Skeletal muscle satellite cell (primary cell): ENCODE data around the gene RAB3IL1.
"Not testable (repeated sequence)": the region's sequence is repeated elsewhere in the genome, so short reads cannot be mapped to it uniquely, and the experiment has no call there.

ENCODE experiments used
- H3K27me3 ChIP-seq: 2 replicates; pipeline ENCODE4 v1.7.0; 2013; ENCODE audit warnings: low read length; ENCODE audit not compliant: control insufficient read depth, insufficient read depth
- H3K36me3 ChIP-seq: 2 replicates; pipeline ENCODE4 v1.7.0; 2013; ENCODE audit warnings: mild to moderate bottlenecking, control low read depth, low read length; ENCODE audit not compliant: insufficient read depth
- H3K4me1 ChIP-seq: 2 replicates; pipeline ENCODE4 v1.7.0; 2013; ENCODE audit warnings: low read length; ENCODE audit not compliant: control insufficient read depth, insufficient read depth
- H3K4me2 ChIP-seq: 2 replicates; pipeline ENCODE4 v1.7.0; 2013; ENCODE audit warnings: mild to moderate bottlenecking, low read length
- H3K4me3 ChIP-seq: 2 replicates; pipeline ENCODE4 v1.7.0; 2013; ENCODE audit warnings: low read length
- H3K9ac ChIP-seq: 2 replicates; pipeline ENCODE4 v1.7.0; 2013; ENCODE audit warnings: mild to moderate bottlenecking, low read depth, low read length, moderate library complexity
- H3K9me3 ChIP-seq: replicated peaks from 2 replicates; pipeline ENCODE4 v1.7.0; 2013; ENCODE audit warnings: mild to moderate bottlenecking, control low read depth, low read length

Gene RAB3IL1

DNA sequence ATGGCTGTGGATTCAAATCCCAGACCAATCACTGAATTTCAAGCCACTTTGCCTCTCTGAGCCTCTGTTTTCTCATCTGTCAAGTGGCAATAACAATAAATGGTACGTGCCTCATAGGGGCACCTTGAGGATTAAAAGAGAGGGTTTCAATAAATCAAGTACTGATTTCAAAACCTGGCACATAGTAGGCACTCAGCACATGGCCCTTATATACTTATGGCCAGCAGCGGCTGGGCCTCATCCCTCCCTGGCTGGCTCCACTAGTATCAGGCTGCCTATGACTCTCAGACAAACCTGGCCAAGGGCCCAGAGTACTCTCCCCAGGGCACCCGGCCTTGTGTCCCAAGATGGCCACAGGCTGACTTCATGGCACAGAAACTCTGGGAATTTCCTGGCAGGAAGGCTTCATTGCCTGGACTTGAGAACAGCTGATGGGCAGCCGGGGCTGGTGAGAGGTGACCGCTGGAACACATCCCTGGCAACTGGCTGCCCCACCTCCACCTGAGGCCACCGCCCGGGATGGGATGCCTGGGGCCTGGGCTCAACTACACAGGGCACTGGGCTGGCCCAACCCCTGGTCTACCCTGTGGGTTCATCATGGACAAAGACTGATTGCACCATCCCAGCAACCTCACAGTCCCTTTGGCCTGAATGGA, 29.4 kb downstream of the RAB3IL1 start:
- H3K4me3 ChIP-seq = peak overlapping the region; percentile 60
- H3K4me2 ChIP-seq = peak overlapping the region; percentile 71

DNA sequence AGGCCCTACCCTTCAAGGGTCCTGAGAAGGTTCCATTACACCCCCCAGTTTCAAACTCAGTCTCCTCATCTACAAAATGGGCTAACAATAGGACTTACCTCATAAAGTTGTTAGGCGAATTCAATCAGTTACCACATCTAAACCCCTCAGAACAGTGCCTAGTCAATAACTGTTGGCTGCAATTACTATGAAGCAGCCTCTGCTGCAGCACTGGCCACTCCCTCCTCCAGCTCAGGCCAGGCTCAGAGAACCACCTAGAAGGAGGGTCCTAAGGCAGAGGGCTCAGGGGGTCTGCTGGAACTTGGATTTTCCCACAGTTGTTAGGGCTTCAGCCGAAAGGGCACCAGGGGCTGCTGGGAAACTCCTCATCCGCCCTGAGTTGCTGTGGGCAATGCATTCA, 30.7 kb downstream of the RAB3IL1 start:
- Histone ChIP-seq H3K9ac (no peak overlapping the region), H3K36me3 (peaks cover 27% of the 10 kb centered on the region), H3K27me3 (no peaks in the 10 kb centered on the region), H3K4me2 (no peak overlapping the region), H3K9me3 (peaks cover 5% of the 10 kb centered on the region), H3K4me3 (no peak overlapping the region), H3K4me1 (peaks cover 44% of the 10 kb centered on the region)

More for the DNA sequence above, 29.4 kb downstream of the RAB3IL1 start:
- peaks cover 5% of the 10 kb centered on the region for H3K9me3 ChIP-seq
- no peaks in the 10 kb centered on the region for H3K27me3 ChIP-seq
- peaks cover 33% of the 10 kb centered on the region for H3K4me1 ChIP-seq
- peak overlapping the region; percentile 49 for H3K9ac ChIP-seq
- peaks cover 26% of the 10 kb centered on the region for H3K36me3 ChIP-seq

DNA sequence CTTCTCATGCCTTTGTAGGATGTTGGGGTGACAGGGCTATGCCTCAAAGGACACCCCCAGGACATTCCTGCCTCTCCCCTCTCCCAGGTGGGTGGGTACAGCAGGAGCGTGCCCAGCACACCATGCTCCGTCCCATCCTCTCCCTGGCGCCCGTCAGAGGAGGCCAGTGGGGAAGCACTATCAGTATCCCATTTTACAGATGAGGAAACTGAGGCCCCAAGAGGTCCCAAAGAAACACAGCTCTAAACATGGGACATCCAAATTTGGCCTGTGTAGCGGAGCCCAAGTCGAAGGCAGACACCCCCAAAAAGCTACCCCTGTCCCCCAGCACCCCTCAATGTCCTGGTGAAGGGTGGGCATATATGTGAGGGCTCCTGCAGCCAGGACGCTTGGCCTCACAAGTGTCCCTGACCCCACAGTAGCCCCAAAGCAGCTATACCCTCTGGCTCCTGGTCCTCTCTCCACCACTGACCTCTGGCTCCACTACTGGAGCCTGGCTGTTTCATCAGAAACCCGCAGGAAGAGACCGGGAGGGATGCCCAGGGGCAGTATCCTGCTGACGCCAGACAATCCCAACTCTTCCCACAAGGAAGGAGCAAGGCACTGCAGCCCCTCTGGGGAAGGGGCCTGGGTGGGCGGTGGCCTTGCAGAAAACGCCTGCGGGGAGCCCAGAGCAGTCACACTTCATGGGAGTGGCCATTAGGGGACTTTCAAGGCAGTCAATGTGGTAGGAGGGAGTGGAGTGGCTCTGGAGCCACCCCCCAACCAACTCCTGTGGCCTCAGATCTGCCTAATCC, 31.4 kb downstream of the RAB3IL1 start:
- no peak overlapping the region for H3K9ac ChIP-seq
- peaks cover 50% of the 10 kb centered on the region for H3K4me1 ChIP-seq
- peaks cover 27% of the 10 kb centered on the region for H3K36me3 ChIP-seq
- no peaks in the 10 kb centered on the region for H3K27me3 ChIP-seq
- H3K9me3 ChIP-seq = peaks cover 5% of the 10 kb centered on the region
- no peak overlapping the region for H3K4me3 ChIP-seq
- peak overlapping the region; percentile 48 for H3K4me2 ChIP-seq

DNA sequence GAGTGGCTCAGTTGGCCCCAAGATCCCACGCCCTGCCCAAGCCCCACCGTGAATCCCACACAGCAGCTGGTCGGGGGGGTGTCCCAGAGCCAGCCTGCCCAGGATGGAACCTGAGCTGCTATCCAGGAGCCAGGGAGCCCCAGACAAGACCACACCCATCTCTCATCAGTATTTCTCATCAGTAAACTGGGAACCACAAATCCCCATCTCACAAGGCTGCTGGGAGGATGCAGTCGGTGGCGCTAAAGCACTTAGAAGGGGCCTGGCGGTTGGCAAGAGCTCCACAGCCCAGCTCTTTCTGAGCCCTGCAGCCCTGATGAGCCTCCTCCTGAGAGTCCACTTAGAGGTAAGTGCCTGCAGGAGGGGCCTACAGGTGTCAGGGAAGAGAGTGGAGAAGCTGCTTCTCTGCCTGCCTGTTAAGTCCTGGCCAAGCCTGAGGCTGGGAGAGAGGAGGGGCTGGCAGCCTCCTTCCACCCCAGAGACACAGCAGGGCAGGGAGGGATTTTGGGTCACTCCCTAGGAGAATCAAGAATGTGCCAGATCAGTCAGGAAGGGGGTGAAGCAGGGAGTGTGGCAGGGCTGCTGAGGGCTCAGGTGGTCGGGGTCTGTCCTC, 32.1 kb downstream of the RAB3IL1 start:
- H3K27me3 ChIP-seq = no peaks in the 10 kb centered on the region

DNA sequence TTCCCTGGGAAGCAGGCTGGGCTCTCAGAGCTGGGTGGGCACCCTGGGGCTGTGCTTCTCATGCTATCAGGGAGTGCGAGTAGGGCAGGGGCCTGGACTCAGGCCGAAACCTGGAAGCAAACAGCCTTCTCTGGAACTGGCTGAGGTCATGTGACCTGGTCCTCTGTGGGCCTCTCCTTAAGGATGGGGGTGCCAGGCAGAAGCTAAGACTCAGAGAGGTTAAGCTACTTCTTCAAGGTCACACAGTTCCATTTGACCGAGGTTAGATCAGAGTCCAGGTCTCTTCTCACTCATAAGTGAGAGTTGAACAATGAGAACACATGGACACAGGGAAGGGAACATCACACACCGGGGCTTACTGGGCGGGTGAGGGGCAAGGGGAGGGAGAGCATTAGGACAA, 33.4 kb downstream of the RAB3IL1 start:
- peaks cover 68% of the 10 kb centered on the region for H3K4me1 ChIP-seq
- peaks cover 36% of the 10 kb centered on the region for H3K36me3 ChIP-seq
- no peak overlapping the region for H3K4me2 ChIP-seq
- H3K9me3 ChIP-seq = peaks cover 5% of the 10 kb centered on the region
- H3K4me3 ChIP-seq = no peak overlapping the region
- no peak overlapping the region for H3K9ac ChIP-seq
- H3K27me3 ChIP-seq = no peaks in the 10 kb centered on the region

More for the DNA sequence above, 32.1 kb downstream of the RAB3IL1 start:
- Histone ChIP-seq H3K4me3 (peak overlapping the region; percentile 31), H3K36me3 (peaks cover 27% of the 10 kb centered on the region), H3K9me3 (peaks cover 5% of the 10 kb centered on the region), H3K4me2 (peak overlapping the region; percentile 48), H3K4me1 (peaks cover 57% of the 10 kb centered on the region), H3K9ac (peak overlapping the region; percentile 15)

DNA sequence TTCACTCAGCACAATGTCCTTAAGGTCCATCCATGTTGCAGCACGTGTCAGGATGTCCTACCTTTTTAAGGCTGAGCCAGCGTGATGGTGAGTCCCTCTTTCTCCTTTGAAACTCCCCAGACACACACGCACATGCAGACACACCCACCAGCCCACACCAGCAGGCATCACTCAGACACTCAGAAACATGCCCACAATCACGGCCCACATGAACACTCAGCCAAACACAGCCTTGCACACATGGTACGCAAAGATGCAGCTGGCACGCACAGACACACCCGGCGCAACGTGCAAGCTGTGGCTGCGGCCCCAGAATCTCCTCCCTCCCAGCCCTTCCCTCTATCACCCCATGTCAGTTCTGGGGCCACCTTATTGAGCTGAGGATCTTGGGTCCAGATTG, 34.0 kb downstream of the RAB3IL1 start:
- Histone ChIP-seq H3K4me1 (peaks cover 64% of the 10 kb centered on the region), H3K9ac (no peak overlapping the region), H3K9me3 (peaks cover 5% of the 10 kb centered on the region), H3K36me3 (peaks cover 42% of the 10 kb centered on the region), H3K27me3 (no peaks in the 10 kb centered on the region), H3K4me2 (no peak overlapping the region), H3K4me3 (no peak overlapping the region)

DNA sequence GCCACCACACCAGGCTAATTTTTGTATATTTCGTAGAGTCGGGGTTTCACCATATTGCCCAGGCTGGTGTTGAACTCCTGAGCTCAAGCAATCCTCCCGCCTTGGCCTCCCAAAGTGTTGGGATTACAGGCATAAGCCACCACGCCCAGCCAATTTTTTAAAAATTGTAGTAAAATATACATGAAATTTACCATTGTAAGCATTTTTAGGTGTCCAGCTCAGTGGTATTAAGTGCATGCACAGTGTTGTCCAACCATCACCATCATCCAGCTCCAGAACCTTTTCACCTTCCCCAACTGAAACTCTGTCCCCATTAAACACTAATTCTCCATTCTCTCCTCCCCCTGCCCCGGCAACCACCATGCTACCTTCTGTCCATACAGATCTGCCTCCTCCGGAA, 34.5 kb downstream of the RAB3IL1 start:
- Histone ChIP-seq H3K9ac (no peak overlapping the region), H3K4me1 (peaks cover 60% of the 10 kb centered on the region)

DNA sequence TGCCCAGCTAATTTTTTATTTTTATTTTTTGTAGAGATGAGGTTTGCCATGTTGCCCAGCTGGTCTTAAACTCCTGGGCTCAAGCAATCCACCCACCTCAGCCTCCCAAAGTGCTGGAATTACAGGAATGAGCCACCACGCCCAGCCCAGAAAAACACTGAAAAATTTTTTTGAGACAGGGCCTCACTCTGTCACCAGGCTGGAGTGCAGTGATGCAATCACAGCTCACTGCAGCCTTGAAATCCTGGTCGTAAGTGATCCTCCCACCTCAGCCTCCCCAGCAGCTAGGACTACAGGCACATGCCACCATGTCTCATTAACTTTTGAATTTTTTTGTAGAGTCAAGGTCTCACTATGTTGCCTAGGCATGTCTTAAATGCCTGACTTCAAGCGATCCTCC, 35.1 kb downstream of the RAB3IL1 start:
- not testable (repeated sequence) for H3K9ac ChIP-seq, H3K9me3 ChIP-seq, H3K4me3 ChIP-seq, H3K27me3 ChIP-seq
- Histone ChIP-seq H3K36me3 (peaks cover 52% of the 10 kb centered on the region), H3K4me2 (peak overlapping the region; percentile 6), H3K4me1 (peaks cover 54% of the 10 kb centered on the region)

More for the DNA sequence above, 34.5 kb downstream of the RAB3IL1 start:
- Histone ChIP-seq H3K27me3 (no peaks in the 10 kb centered on the region), H3K4me3 (no peak overlapping the region), H3K9me3 (peaks cover 5% of the 10 kb centered on the region), H3K36me3 (peaks cover 46% of the 10 kb centered on the region), H3K4me2 (no peak overlapping the region)

DNA sequence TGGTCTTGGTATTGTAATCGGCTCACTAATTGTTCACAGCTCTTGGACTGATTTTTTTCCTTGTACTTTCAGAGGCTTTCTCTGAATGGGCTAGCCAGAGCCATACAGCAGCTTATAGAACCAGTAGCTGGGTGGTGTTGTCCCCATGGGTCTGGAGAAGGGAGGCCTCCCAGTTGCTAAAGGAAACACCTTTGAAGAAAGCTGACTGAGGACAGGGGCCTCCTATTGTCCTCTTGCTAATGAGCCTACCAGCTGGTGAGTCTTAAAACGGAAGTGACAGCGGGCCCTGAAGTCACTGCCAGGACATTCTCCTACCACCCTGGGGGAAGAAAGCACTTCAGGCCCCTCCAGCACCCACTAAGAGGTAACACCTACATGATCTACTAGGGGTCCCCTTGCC, 36.0 kb downstream of the RAB3IL1 start:
- Histone ChIP-seq H3K9ac (peak overlapping the region; percentile 40), H3K4me1 (peaks cover 50% of the 10 kb centered on the region), H3K27me3 (no peaks in the 10 kb centered on the region), H3K4me2 (no peak overlapping the region), H3K9me3 (no peaks in the 10 kb centered on the region), H3K36me3 (peaks cover 53% of the 10 kb centered on the region), H3K4me3 (no peak overlapping the region)

DNA sequence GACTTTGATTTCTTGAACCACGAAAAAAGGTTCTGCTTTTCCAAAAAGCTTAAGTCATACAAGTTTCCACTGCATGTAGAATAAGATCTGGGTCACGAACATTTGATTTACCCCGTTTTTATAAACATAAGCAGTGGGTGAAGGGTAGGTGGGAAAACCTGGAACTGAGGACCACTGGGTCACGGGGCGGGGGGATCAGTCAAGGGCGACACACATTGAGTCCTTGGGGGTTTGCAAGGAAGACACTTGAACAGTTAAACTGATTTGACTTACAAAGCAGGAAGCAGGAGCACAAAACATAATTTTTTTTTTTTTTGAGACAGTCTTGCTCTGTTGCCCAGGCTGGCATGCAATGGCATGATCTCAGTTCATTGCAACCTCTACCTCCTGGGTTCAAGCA, 36.9 kb downstream of the RAB3IL1 start:
- no peaks in the 10 kb centered on the region for H3K27me3 ChIP-seq

DNA sequence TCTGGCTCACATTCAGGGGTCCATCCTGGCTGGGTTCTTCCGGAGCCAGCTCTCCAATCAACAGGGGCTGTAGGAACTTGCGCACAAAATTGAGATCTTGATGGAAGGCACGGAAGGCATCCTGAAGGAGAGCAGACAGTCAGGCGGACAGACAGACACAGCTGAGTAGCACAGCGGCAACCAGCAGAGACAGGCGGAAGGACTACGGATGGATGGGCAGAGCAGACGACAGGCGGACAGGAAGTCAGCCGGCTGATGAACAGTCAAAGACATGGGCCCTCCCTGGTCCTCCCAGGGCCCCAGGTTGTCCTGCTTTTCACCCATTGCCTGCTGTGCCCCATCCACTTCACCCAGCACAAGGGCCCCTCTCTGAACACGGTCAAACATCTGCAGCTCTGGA, 37.3 kb downstream of the RAB3IL1 start:
- no peaks in the 10 kb centered on the region for H3K9me3 ChIP-seq
- H3K4me2 ChIP-seq = peak overlapping the region; percentile 3
- no peaks in the 10 kb centered on the region for H3K27me3 ChIP-seq
- peaks cover 54% of the 10 kb centered on the region for H3K36me3 ChIP-seq
- H3K4me3 ChIP-seq = no peak overlapping the region
- peak overlapping the region; percentile 5 for H3K9ac ChIP-seq
- peaks cover 43% of the 10 kb centered on the region for H3K4me1 ChIP-seq

More for the DNA sequence above, 36.9 kb downstream of the RAB3IL1 start:
- Histone ChIP-seq H3K9me3 (no peaks in the 10 kb centered on the region), H3K4me3 (no peak overlapping the region), H3K9ac (peak overlapping the region; percentile 5), H3K4me2 (peak overlapping the region; percentile 3), H3K36me3 (peaks cover 54% of the 10 kb centered on the region), H3K4me1 (peaks cover 47% of the 10 kb centered on the region)
